DND-41 (cell line): ENCODE measurements around the gene MSI2.

Experiments
- ATAC-seq: fragments of 200-7000 bp; cut with Tn5 transposase; 3 replicates; pipeline ENCODE4 v1.9.1; 2021; ENCODE audit warnings: low read depth; ENCODE audit not compliant: insufficient read depth
- DNase-seq: peaks from one replicate; pipeline ENCODE4 v3.0.0-alpha.2; 2020
- H2AFZ ChIP-seq: 2 replicates; pipeline ENCODE4 v1.6.0; 2012; ENCODE audit warnings: low read depth, low read length
- H3K27ac ChIP-seq: 2 replicates; pipeline ENCODE4 v1.5.1; 2012; ENCODE audit warnings: low read length, inconsistent platforms
- H3K27me3 ChIP-seq: fragments of 200-600 bp; sonication (generic); 2 replicates; pipeline ENCODE4 v1.6.0; 2012; ENCODE audit warnings: low read length, mild to moderate bottlenecking, inconsistent platforms; ENCODE audit not compliant: insufficient read depth, poor library complexity
- H3K36me3 ChIP-seq: 2 replicates; pipeline ENCODE4 v1.5.1; 2012; ENCODE audit warnings: low read length, inconsistent platforms; ENCODE audit not compliant: insufficient read depth
- H3K4me1 ChIP-seq: 2 replicates; pipeline ENCODE4 v1.5.1; 2012; ENCODE audit warnings: mild to moderate bottlenecking, low read length; ENCODE audit not compliant: insufficient read depth
- H3K4me2 ChIP-seq: 2 replicates; pipeline ENCODE4 v1.6.0; 2012; ENCODE audit warnings: mild to moderate bottlenecking, moderate library complexity, low read length, inconsistent platforms; ENCODE audit not compliant: insufficient read depth
- H3K4me3 ChIP-seq, 2 experiments: fragments of 200-600 bp in 1 of 2; shearing (Covaris generic) in 1 of 2; 2 replicates each; pipeline ENCODE4 v1.5.1; 2012 to 2016; ENCODE audit warnings: inconsistent platforms in 2 of 2, low read length in 2 of 2, mild to moderate bottlenecking in 2 of 2, low read depth in 1 of 2, moderate library complexity in 1 of 2
- H3K79me2 ChIP-seq: 2 replicates; pipeline ENCODE4 v1.6.0; 2012; ENCODE audit warnings: low read length, inconsistent platforms; ENCODE audit not compliant: insufficient read depth
- H3K9ac ChIP-seq: 2 replicates; pipeline ENCODE4 v1.6.0; 2012; ENCODE audit warnings: low read depth, mild to moderate bottlenecking, inconsistent platforms, low read length, moderate library complexity
- H3K9me3 ChIP-seq: 2 replicates; pipeline ENCODE4 v1.5.1; 2012; ENCODE audit warnings: low read length, moderate library complexity, mild to moderate bottlenecking, inconsistent platforms; ENCODE audit not compliant: insufficient read depth, severe bottlenecking
- H4K20me1 ChIP-seq: 2 replicates; pipeline ENCODE4 v1.6.0; 2012; ENCODE audit warnings: low read length; ENCODE audit not compliant: insufficient read depth
- EZH2 ChIP-seq: IDR thresholded peaks from 3 replicates; pipeline ENCODE4 v1.6.1; 2012; ENCODE audit warnings: borderline replicate concordance, low read depth, mild to moderate bottlenecking, moderate library complexity, low read length, inconsistent platforms; ENCODE audit not compliant: severe bottlenecking
- TF ChIP-seq, protein P1 (sequence below): IDR thresholded peaks from 2 replicates; pipeline ENCODE4 v1.5.1; 2012; ENCODE audit warnings: borderline replicate concordance, low read length, moderate library complexity, mild to moderate bottlenecking; ENCODE audit not compliant: poor library complexity, severe bottlenecking; ENCODE audit errors: extremely low read depth

The MSI2 gene

DNA sequence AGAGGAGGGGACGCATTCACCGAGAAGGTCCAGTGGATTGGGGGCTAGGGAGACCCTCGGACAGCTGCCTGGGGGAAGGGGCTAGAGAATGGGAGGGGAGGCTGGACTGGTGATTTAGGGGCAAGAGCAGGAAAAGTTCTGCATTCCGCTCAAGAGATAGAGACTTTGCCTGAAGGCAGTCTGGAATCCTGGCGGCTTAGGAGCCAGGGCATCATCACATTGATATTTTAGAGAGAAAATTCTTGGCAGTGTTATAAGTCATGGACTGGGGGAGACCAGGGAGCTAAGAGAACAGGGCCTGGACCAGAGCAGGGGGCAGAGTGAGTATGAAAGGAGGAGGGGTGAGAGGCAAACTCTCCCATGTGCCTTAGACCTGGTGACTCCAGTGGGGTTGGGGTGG is 35.8 kb downstream of the MSI2 start:
- Histone ChIP-seq H3K4me2 (no peak overlapping the region), H3K79me2 (peaks cover 98% of the 10 kb centered on the region)
- no peak for TF ChIP-seq EZH2
- TF ChIP-seq, protein P1, sequence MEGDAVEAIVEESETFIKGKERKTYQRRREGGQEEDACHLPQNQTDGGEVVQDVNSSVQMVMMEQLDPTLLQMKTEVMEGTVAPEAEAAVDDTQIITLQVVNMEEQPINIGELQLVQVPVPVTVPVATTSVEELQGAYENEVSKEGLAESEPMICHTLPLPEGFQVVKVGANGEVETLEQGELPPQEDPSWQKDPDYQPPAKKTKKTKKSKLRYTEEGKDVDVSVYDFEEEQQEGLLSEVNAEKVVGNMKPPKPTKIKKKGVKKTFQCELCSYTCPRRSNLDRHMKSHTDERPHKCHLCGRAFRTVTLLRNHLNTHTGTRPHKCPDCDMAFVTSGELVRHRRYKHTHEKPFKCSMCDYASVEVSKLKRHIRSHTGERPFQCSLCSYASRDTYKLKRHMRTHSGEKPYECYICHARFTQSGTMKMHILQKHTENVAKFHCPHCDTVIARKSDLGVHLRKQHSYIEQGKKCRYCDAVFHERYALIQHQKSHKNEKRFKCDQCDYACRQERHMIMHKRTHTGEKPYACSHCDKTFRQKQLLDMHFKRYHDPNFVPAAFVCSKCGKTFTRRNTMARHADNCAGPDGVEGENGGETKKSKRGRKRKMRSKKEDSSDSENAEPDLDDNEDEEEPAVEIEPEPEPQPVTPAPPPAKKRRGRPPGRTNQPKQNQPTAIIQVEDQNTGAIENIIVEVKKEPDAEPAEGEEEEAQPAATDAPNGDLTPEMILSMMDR = no peak

GRCh38 chr17:57293077-57293476 is 36.8 kb downstream of the MSI2 start:
- H3K9ac ChIP-seq = no peak overlapping the region
- H3K27me3 ChIP-seq = no peaks in the 10 kb centered on the region
- H4K20me1 ChIP-seq = peaks cover 75% of the 10 kb centered on the region
- peak overlapping the region; percentile 60 for H3K27ac ChIP-seq
- TF ChIP-seq, protein P1 = no peak
- no peak for TF ChIP-seq EZH2
- no peak for DNase-seq
- H3K4me3 ChIP-seq = no peak overlapping the region
- H3K4me1 ChIP-seq = peaks cover 66% of the 10 kb centered on the region
- H3K36me3 ChIP-seq = peaks cover 98% of the 10 kb centered on the region
- H2AFZ ChIP-seq = no peak overlapping the region
- no peak for ATAC-seq
- peaks cover 5% of the 10 kb centered on the region for H3K9me3 ChIP-seq
- no peak overlapping the region for H3K4me2 ChIP-seq
- peaks cover 98% of the 10 kb centered on the region for H3K79me2 ChIP-seq

More for the DNA sequence above, 35.8 kb downstream of the MSI2 start:
- Histone ChIP-seq H3K27ac (peak overlapping the region; percentile 60), H4K20me1 (peaks cover 81% of the 10 kb centered on the region), H3K27me3 (no peaks in the 10 kb centered on the region), H3K9ac (no peak overlapping the region), H3K4me1 (peaks cover 76% of the 10 kb centered on the region), H3K4me3 (no peak overlapping the region), H2AFZ (no peak overlapping the region), H3K9me3 (no peaks in the 10 kb centered on the region), H3K36me3 (peaks cover 98% of the 10 kb centered on the region)
- no peak for ATAC-seq
- no peak for DNase-seq

DNA sequence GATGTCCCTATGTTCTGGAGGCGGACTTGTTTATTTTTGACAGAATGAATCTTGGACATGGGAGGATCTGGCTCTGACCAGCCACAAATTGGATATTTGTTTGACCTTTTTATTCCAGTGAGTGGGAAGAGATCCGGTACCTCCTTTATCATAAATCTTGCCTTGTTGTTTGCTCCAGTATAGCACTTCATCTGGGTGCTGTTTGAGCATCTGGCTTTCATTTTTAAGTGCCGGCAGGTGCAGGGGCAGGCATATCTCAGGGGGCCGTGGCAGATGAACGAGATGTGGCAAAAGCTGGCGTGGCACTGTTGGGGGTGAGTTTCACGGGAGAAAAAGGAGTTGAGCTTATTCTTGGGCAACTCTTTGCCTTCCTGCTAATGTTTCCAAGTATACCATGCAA is 37.8 kb downstream of the MSI2 start:
- Histone ChIP-seq H3K4me2 (no peak overlapping the region), H3K4me3 (no peak overlapping the region), H3K27ac (peak overlapping the region; percentile 67), H3K4me1 (peaks cover 57% of the 10 kb centered on the region), H3K79me2 (peaks cover 98% of the 10 kb centered on the region), H4K20me1 (peaks cover 75% of the 10 kb centered on the region), H3K9me3 (peaks cover 5% of the 10 kb centered on the region), H3K27me3 (no peaks in the 10 kb centered on the region), H2AFZ (no peak overlapping the region), H3K36me3 (peaks cover 98% of the 10 kb centered on the region), H3K9ac (no peak overlapping the region)
- TF ChIP-seq EZH2 = no peak
- TF ChIP-seq, protein P1 = no peak
- DNase-seq = peak; percentile 35
- ATAC-seq = no peak
